C1 segment of cervical spinal cord (tissue), 14 donors: ENCODE results near the gene PLA2G3.
"Not testable (repeated sequence)": the region's sequence is repeated elsewhere in the genome, so short reads cannot be mapped to it uniquely, and the experiment has no call there.

Experiments used
- DNase-seq, 14 donors: peaks; one replicate each; lab custom pipeline; 2025; lab: John Stamatoyannopoulos, UW

PLA2G3 gene

DNA sequence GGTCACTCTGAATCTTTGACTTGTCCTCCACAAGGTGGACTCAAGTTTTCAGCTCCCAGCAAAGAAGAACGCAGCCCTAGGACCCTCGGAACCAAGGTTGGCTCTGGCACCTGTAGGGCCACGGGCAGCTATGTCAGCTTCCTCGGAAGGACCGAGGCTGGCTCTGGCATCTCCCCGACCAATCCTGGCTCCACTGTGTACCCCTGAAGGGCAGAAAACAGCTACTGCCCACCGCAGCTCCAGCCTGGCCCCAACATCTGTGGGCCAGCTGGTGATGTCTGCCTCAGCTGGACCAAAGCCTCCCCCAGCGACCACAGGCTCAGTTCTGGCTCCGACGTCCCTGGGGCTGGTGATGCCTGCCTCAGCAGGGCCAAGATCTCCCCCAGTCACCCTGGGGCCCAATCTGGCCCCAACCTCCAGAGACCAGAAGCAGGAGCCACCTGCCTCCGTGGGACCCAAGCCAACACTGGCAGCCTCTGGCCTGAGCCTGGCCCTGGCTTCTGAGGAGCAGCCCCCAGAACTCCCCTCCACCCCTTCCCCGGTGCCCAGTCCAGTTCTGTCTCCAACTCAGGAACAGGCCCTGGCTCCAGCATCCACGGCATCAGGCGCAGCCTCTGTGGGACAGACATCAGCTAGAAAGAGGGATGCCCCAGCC is 15.4 kb downstream of the PLA2G3 start:
- peak in 1 of 14 donors; percentile 23 for DNase-seq

DNA sequence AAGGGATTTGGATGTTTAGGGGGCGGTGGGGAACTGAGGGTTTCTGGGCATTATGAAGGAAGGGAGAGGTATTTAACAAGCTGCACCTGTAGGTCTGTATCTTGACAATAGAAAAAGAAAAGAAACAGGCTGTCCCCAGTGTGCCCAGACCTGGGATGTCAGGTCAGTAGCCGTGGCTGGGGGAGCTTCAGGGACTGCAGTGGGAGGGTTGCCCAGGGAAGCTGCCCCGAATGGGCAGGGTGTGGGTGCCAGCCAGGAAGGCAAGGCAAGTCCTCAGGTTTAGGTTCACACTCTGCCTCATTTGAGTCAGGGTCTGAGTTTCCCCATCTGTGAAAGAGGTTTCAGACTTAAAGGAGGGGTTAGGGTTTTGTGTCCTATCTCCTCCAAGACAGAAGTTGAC is 16.0 kb downstream of the PLA2G3 start:
- DNase-seq: peak in 1 of 14 donors; percentile 17

GRCh38 chr22:31123292-31123602 is 17.1 kb downstream of the PLA2G3 start:
- no peak for DNase-seq

DNA sequence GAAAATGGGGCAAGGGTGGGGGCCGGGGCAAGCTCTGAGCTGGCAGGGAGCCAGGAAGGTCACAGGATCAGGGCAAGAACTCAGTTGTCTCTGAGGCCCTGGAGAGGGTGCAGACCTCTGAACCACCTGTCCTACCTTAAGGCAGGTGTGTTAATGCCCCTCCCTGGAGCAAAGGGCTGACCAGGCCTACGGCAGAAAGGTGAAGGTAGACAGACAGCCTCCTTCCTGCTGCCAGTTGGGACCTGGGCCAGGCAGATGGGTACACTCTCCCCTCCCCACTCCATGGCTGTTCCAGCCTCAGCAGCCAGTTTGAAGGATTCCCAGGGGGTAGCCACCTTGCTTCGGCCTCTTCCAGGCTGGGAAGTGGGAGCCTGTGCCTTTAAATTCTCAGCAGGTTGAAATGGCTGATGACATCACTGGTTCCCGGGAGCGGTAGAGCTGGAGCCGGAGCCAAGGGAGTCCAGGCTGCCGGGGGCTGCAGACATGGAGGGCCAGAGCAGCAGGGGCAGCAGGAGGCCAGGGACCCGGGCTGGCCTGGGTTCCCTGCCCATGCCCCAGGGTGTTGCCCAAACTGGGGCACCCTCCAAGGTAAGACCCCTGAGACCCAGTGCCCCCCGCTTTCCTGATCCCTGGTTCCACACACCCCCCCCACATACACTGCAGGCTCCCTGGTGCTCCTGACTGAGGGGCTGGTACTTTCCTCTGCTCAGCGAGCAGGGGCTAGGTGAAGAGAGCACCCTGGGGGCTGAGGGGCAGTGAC is 17.6 kb downstream of the PLA2G3 start, which contains the start of gene INPP5J:
Gene INPP5J (plus strand): TSS at position 435 of the 760 bp plus-strand sequence. CDS start 49 bp downstream, at position 484.
- DNase-seq: peak in 4 of 14 donors; percentile 8 to 85 (median 36)

DNA sequence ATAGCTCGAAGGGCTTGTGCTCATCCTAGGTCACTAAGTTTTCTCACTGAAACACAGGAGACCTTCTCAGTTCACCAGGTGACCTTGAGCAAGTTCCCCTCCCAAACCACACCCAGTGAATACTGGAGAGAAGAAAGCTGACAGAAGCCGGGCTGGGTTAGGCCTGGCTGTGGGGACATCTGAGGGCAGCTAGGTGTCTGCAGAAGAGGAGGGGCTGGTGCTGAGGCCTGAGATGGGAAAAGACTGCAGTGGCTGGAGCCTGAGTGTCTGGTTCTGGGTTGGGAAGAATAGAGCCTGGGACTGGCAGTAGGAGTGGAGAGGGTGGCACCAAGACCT is 18.1 kb downstream of the PLA2G3 start:
- DNase-seq: no peak

GRCh38 chr22:31121403-31121802 is 18.9 kb downstream of the PLA2G3 start:
- DNase-seq: no peak

DNA sequence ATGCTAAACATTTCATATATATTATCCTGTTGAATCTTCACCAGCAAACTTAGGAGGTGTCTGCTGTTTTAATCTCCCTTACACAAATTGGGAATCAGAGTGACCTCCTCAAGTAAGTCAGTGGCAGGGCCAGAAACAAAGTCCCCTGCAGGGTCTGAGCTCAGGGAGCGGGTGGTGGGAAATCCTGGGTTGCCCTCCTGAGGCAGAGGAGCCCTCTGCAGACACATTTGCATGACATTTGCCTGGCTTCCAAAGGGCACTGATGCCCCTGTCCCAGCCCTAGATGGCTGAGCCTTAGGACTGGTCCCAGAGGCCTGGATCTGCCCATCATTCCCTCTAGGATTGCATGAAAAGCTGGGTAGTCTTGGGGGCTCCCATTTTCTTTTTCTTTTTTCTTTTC is 19.7 kb downstream of the PLA2G3 start:
- DNase-seq: no peak

DNA sequence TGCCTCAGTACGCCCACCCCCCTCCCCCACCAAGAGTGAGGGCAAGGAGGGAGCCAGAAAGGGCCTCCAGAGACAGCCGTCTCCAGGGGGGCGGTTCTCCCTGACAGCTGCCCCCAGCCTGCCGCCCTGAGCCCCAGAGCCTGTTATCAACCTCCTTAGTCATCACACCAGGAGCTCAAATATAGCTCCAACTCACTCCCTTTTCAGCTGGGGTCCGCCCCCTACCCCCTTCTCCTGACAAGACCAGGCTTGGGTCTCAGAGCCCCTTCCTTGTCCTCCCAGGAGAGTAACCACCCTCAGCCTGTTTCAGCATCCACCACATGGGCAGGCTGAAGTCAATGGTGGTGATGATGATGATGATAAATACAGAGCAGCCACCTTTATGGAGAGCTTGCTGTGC is 20.1 kb downstream of the PLA2G3 start:
- DNase-seq: no peak

- DNase-seq: no peak
These were observed 21.1 kb downstream of the PLA2G3 start for GRCh38 chr22:31119026-31119717.

- no peak for DNase-seq
These were observed 22.1 kb downstream of the PLA2G3 start for GRCh38 chr22:31118046-31118820.

DNA sequence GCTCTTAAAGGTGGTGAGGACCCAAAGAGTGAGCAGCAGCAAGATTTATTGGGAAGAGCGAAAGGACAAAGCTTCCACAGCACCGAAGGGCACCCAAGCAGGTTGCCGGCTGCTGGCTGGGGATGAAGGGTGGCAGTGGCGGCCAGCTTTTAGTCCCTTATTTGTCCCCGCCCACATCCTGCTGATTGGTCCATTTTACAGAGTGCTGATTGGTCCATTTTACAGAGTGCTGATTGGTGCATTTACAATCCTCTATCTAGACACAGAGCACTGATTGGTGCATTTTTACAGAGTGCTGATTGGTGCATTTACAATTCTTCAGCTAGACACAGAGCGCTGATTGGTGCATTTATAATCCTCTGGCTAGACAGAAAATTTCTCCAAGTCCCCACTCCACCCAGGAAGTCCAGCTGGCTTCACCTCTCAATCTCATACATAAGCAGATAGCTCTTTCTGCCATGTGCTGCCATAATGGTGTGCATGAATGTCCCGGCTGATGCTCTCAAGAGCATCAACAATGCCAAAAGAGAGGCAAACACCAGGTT is 27.7 kb downstream of the PLA2G3 start:
- not testable (repeated sequence) for DNase-seq

DNA sequence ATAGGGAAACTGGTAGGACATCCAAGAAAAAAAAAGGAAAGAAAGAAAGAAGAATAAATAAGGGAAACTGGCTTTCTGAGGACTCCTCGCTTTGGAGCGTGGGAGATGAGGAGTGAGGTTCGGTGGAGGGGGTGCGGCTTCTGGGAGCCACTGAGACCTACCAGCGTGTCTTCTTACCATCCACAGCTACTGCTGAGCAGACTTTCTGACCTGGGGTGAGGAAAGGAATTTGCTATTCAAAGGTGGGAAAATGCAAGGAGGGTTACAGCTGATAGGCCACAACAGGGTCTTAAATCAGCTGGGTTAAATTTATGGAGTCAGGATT is 32.5 kb downstream of the PLA2G3 start:
- DNase-seq: no peak

DNA sequence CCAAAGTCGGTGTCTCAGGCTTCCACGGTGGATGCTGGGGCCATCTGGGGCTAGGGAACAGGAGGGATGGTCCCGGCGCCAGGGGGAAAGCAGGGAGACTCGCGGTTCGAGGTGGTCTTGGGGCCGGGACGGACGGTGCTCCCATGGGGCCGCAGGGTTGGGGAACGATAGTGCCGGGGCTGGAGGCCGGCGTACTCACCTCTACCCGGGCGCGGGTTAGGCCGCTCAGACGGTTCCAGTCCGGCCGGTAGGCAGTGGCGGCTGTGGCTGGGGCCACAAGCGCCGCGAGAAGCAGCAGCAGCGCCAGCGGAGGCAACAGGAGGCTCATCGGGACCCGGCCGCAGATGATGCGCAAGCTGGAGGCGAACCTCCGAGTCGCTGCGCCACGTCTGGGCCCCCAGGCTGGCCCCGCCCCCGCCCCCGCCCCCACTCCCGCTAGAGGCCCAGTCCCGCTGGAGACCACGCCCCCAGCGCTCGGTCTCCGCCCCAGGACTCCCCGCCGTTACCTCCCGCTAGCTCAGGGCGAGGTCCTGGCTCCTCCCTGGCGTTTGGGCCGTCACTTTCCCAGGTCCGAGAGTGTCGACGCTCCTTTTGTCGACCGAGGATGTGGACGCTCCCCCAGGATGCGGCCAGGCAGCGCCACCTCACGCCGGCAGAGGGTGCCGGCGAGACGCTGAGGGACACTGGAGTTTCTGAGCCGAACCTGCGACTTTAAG is 33.0 kb downstream of the PLA2G3 start, which contains the start of gene SELENOM:
Gene SELENOM (minus strand): TSS at position 391 of the 716 bp plus-strand sequence. CDS start 63 bp downstream, at position 328.
- DNase-seq: peak; percentile 44 to 97 (median 84)

DNA sequence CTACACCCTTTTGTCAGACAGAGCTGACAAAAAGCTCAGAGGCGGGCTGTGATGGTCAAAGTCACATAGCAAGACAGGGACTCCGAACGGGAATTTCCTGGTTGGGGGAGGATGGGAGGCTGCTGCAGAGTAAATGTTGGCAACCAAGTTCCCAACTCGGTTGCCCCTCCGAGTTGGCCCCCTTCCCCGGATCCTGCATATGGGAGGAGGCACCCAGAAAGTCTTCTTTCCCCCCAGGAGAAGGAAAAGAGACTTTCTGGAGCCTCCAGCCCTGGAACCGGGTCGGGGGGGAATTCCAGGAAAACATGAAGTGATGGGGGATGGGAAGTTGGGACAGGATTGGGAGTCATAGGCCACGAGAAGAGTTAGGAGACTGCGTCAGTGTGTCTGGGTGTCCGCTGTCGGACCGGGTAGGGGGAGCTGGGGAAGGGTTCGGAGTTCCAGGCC is 33.6 kb downstream of the PLA2G3 start:
- DNase-seq: peak in 4 of 14 donors; percentile 51 to 62 (median 52)

DNA sequence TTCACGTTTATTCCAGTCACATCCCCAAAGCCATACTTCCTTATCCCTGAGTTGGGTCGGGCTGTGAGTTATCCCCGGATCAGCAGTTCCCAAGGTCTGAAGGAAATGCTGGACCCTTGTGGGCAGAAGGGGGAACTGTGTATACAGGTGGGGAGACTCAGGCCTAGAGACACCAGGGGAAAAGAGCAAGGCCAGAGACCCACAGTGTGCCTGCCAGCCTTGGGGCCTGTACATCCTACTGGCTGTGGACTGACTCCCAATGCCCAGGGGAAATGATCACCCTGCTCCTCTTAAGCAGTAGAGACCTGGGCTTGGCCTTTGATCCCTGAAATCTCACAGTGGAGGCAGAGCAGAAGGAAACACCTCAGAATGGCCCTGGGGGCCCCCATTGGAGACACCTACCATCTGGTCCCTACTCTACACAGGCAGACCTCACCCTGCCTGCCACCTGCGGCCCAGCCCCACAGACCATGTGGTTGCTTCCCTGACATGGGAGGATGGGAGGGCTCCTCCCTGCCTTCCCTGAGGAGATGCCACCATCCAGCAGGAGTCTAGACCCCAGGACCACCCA is 34.2 kb downstream of the PLA2G3 start:
- no peak for DNase-seq

- DNase-seq: no peak
These were observed 34.9 kb downstream of the PLA2G3 start for GRCh38 chr22:31105282-31105929.

GRCh38 chr22:31104869-31105268 is 35.4 kb downstream of the PLA2G3 start:
- DNase-seq: no peak

DNA sequence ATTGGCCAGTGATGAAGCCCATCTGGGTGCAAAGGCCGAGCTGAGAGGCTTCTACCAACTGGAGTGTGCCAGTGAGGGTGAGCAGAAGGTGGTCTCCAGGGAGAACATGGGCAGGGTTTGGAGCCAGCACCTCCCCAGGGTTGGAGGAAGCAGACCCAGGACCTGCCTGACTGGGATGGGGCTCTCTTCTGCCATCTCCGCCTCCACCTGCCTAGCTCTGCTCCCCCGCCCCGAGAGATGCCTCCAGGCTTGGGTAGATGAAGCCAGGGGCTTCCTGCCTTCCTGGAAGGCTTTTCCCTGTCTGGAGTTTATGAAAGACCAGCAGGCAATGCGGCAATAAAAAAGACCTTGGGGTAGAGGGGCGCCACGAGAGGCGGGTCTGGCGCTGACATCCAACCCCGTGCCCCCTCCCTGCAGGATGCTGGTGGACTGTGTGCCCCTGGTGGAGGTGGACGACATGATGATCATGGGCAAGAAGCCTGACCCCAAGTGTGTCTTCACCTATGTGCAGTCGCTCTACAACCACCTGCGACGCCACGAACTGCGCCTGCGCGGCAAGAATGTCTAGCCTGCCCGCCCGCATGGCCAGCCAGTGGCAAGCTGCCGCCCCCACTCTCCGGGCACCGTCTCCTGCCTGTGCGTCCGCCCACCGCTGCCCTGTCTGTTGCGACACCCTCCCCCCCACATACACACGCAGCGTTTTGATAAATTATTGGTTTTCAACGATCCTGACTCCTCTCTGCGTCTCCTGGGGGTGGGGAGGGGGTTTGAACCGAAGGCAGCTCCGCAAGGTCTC is 36.2 kb downstream of the PLA2G3 start:
- DNase-seq: no peak

DNA sequence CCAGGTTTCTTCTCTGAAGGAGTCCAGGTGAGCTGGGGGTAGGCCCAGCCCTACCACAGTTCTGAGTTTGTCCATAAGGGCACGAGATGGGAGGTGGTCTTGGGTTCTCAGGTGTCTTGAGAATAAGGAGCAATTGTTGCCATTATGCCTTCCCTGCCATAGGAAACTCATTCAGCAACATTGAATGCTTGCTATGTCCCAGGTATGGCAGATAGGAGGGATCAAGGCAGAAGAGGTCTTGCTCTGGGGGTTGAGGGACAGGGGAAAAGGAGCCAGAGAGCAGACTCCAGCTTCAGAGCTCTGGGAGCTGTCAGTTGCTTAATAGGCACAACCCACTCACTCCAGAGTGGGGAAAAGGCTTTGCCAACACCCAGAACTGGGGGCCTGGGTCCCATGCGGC is 37.2 kb downstream of the PLA2G3 start:
- no peak for DNase-seq
